Coronary artery (tissue), 2 donors: Measurements from ENCODE around the gene RGS6.

Source experiments
- DNase-seq: peaks from one replicate; pipeline ENCODE4 v3.0.0-alpha.2; 2017; ENCODE audit warnings: low spot score
- H3K27ac ChIP-seq, 2 donors: fragments of 200-600 bp; sonication (generic); one replicate each; pipeline ENCODE4 v1.5.1; 2016 to 2019
- H3K4me3 ChIP-seq: fragments of 200-600 bp; sonication (generic); 2 replicates; pipeline ENCODE4 v1.5.1; 2016; ENCODE audit warnings: mild to moderate bottlenecking, moderate library complexity
- TF ChIP-seq, protein P1 (sequence below): fragments of 200-600 bp; sonication (generic); IDR thresholded peaks from one replicate; pipeline ENCODE4 v1.5.1; 2019; ENCODE audit warnings: antibody characterized with exemption

The RGS6 gene

DNA sequence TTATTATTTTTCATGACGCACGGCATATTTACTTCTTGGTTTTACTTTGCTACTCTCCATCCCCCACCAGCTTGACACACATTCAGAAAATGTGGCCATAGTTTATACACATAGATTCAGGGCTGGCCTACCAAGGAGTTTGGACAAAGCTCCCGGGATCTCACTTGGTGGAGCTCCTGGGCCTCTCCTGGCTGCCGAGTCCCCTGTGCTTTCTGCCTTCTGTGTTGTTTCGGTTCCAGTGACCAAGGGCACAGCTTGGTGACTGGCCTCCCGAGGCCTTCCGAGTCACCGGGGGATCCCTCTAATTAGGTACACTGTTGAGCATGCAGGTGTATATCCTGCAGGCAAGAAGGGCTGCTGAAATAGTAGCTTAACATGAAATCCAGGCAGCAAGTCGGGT, 63.5 kb downstream of the RGS6 start:
- no peak overlapping the region for H3K4me3 ChIP-seq
- TF ChIP-seq, protein P1, sequence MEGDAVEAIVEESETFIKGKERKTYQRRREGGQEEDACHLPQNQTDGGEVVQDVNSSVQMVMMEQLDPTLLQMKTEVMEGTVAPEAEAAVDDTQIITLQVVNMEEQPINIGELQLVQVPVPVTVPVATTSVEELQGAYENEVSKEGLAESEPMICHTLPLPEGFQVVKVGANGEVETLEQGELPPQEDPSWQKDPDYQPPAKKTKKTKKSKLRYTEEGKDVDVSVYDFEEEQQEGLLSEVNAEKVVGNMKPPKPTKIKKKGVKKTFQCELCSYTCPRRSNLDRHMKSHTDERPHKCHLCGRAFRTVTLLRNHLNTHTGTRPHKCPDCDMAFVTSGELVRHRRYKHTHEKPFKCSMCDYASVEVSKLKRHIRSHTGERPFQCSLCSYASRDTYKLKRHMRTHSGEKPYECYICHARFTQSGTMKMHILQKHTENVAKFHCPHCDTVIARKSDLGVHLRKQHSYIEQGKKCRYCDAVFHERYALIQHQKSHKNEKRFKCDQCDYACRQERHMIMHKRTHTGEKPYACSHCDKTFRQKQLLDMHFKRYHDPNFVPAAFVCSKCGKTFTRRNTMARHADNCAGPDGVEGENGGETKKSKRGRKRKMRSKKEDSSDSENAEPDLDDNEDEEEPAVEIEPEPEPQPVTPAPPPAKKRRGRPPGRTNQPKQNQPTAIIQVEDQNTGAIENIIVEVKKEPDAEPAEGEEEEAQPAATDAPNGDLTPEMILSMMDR: no peak
- H3K27ac ChIP-seq: no peak overlapping the region

GRCh38 chr14:71996610-71997009, 64.4 kb downstream of the RGS6 start:
- no peak overlapping the region for H3K4me3 ChIP-seq
- H3K27ac ChIP-seq: no peak overlapping the region
- DNase-seq: no peak
- TF ChIP-seq, protein P1: no peak

More for the DNA sequence above, 63.5 kb downstream of the RGS6 start:
- no peak for DNase-seq

- Histone ChIP-seq H3K27ac (peak overlapping the region; percentile 17 to 78), H3K4me3 (peak overlapping the region; percentile 57)
- TF ChIP-seq, protein P1: no peak
- peak; percentile 76 for DNase-seq
These were observed 68.7 kb downstream of the RGS6 start for GRCh38 chr14:72000907-72001306.

DNA sequence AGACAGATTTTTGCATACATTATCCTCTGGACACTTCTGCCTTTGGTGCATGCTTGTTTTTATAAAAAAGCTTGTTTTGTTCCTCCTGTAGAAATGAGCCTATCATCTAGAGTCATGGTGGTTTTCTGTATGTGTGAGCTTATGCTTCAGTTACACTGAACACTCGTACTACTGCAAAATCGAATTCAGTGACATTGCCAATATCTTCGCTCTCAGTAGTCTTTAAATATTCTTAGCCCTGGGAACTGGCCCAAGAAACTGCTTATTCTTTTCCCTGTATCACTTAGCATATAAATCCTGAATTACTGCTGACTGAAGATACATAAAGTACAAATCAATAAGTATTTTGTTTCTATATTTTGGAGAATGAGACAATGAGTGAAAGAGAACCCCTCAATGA, 70.5 kb downstream of the RGS6 start:
- no peak for DNase-seq
- TF ChIP-seq, protein P1: no peak
- Histone ChIP-seq H3K4me3 (no peak overlapping the region), H3K27ac (no peak overlapping the region)

- Histone ChIP-seq H3K4me3 (no peak overlapping the region), H3K27ac (no peak overlapping the region)
- TF ChIP-seq, protein P1: no peak
- DNase-seq: no peak
These were observed 76.4 kb downstream of the RGS6 start for GRCh38 chr14:72008666-72009065.

GRCh38 chr14:72010474-72010873, 78.2 kb downstream of the RGS6 start:
- Histone ChIP-seq H3K4me3 (no peak overlapping the region), H3K27ac (no peak overlapping the region)
- TF ChIP-seq, protein P1: no peak
- DNase-seq: no peak

- TF ChIP-seq, protein P1: no peak
- H3K4me3 ChIP-seq: no peak overlapping the region
- DNase-seq: no peak
- no peak overlapping the region for H3K27ac ChIP-seq
These were observed 81.6 kb downstream of the RGS6 start for GRCh38 chr14:72013721-72014345.
